ENCODE results near the gene CAP2.

CAP2 gene

DNA sequence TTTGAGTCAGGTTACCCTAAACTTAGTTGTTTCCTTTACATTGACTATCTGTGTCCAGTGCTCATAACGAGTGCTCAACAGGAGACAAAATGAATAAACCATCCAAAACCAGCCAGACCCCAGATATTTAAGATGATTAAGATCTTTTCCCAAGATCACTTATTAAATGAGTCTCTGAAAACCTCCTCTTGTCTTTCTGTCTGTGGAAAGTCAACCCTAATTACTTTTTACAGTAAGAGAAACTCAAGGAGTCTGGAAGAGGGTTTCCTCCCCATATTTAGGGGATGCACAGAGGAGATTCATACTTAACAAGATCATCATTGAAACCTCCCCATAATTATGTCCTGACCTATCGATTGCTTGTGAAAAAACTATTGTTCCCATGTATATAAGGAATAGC is 84.0 kb downstream of the CAP2 start:
- no peak for DNase-seq

DNA sequence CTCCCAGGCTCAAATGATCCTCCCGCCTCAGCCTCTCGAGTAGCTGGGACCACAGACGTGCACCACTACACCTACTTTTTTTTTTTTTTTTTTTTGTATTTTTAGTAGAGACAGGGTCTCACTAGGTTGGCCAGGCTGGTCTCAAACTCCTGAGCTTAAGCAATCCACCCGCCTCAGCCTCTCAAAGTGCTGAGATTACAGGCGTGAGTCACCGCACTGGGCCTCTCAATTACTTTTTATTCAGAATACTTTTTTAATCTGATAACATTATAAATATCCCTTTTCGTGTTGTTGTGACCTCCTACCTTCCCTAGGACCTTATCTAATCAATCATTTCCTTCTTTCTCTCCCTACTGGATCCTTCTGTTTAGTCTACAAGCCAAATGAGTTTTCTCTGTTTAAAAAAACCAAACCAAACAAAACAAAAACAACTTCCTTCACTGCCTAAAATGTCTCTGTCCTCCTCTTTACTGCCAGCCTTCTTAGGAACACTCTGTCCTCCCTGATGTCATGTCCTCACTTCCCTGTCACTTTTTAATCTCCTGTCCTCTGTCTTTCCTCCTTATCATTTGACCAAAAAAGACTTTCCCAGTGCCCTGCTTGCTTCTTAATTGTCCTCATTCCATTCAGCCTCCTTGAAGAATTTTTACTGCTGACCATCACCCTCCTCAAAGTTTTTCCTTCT is 85.0 kb downstream of the CAP2 start:
- no peak for DNase-seq

DNA sequence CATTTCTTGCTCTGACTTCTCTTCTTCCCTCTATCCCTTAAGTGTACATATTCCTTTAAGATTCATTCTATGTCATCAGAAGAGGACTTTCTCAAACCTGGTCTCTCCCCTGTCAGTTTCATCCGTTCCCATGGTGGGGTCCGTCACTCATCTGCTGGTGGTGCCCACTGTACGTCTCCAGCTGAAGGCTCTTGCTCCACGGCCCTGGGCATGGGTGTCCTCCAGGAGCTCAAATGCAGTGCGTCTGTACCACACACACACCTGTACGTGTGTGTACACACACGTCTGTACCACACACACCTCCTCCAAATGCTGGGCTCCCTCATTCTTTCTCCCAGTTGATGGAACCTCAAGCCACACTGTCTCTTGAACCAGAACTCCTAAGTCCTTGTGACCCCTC is 85.6 kb downstream of the CAP2 start:
- no peak for DNase-seq

DNA sequence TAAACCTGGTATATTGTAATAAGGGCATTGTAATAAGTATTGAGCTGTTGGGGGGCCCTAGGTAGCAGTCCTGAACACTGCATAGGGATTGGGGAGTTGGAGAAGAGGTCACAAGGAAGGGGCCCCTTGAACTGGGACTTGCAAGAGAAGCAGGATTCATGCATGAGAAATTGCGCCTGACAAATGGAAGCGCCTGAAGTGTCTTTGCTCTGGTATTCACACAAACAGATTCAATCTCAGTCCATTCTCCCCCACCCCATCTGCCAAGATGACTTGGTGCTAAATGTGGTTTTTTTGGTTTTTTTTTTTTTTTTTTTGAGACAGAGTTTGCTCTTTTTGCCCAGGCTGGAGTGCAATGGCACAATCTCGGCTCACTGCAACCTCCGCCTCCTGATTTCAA is 87.1 kb downstream of the CAP2 start:
- DNase-seq = no peak

DNA sequence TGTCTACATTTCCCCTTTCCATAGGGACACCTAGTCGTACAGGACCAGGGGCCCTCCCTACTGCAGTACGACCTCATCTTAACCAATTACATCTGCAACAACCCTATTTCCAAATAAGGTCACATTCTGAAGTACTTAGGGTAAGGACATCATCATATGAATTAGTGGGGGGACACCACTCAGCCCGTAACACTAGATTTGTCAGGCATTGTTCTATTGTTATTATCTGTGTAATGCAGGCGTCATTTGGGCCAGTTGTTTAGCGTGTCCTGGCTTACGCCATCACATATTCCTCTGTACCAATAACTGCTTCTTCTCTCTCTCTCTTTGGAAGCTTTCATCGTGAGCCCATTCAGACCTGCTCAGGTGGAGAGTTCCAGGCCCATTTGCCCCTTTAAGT is 89.3 kb downstream of the CAP2 start:
- DNase-seq = no peak

DNA sequence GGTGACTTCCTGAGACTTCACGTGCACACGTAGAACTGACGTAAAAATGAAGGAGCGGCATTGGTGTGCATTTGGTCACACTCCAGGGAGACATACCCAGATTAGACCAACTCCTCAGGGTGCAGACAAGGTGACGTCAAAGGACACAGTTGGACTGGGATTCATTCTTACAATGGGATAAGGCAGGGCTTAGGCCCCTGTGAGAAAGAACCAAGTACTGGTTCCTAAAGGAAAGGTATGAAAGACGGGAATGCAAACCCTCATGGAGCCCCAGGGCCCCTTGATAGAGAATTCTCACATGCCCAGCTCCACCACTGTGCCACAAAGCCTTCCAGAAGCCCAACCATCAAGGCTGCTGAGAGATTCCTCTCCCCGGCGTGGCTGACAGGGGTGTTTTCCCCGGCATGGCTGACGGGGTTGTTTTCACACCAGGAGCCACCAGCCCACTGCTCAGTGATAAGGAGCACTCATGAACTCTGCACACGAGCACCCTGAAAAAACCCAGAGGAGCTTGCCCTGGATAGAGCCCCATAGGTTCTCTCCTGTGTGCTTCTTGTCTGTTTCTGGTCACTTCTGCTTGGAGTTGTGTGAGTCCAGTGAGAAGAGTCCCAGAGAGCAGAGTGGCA is 90.1 kb downstream of the CAP2 start:
- no peak for DNase-seq

DNA sequence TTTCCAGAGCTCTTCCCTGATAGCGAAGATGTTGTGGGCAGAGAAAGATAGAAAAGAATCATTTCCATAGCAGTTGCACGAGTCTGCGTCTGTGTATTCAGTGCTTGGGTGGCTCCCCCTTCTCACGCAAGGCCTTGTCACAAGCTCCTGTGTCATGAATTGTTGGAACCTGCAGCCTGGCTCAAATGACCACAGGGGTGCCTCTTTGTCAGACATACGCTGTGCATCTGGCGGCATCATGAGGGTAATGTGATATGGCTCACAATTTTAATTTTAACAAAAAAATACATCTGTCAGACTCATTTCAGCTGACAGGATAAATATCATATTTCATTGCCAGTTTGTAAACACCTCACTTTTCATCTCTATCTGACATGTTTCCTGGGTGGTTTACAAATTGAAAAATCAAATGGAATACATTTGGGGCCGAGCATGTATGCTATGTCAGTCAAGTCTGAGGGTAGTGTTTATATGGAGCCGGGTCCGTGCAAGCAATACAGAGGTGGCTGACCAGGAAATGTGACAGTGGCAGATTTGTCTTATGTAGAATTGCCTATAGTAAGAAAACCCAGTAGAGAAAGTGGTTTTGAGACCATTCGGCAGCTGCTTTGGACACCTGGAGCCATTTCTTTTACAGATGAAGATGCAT is 90.9 kb downstream of the CAP2 start:
- DNase-seq = no peak

DNA sequence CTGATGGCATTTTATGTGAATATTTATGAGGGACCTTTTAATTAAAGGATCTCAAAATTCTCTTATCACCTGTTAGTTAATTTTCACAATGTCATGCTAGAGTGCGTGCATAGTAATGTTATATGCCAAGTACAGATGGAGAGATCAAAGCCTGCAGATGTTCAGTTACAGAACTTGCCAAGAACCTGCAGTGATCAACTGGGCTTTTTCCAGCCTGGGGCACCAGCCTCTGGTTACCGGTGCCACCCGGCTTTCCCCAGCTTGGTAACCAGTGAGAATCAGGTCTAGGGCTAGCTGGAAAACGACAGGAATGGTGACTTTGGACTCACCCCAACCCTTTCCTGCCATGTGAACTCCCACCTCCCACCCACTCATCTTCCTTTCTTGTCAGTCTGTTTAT is 91.8 kb downstream of the CAP2 start:
- DNase-seq = no peak

DNA sequence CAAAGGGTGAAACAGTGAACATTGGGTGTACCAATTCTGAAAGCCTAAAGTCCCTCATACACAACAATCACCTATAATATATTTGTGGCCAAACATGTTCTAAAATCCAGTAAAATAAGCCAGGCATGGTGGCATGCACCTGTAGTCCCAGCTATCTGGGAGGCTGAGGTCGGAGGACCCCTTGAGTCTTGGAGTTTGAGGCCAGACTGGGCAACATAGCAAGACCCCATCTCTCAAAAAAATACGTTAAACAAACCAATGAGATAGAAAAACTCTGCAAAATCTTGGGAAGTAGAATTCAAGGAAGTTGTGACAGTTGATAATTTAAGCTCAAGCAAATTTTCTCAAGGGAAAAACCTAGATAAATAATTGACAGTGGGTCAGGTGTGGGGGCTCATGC is 92.6 kb downstream of the CAP2 start:
- DNase-seq = no peak

DNA sequence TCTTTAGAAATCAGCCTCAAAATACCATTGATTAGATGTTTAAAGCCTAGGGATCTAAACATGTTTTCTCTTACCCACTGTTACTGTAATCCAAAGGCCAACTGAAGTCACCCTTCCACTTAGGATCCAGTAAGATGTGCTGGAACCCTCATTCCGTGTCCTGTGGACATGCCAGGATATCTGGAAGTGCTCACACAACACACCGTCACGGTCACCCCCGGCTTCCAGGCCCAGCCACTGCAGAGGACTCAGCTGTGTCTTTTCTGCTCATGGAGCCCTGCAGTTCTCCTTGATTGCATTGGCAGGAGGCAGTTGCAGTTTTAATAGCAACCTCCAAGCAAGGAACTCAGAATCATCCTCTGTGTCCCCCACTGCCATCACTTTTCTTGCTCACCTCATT is 93.3 kb downstream of the CAP2 start:
- DNase-seq = no peak

DNA sequence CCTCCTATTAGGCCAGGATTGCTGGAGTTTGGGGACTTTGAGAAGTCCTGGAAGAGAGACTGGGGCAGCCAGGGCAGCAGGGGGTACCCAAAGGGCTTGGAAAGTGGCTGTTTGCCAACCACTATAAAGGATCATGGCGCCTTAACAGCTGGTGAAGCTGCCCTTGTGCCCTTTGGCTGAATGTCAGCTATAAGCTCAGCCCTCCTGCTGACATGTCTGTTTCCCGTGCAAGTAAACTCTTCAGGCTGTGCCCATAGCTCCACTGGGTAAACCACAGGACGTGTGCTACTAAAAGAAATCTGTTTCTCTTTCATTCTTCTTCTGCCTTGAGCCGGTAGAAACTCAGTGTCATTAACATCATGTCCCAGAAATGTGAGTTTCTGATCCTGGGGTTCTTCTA is 97.3 kb downstream of the CAP2 start:
- no peak for DNase-seq

DNA sequence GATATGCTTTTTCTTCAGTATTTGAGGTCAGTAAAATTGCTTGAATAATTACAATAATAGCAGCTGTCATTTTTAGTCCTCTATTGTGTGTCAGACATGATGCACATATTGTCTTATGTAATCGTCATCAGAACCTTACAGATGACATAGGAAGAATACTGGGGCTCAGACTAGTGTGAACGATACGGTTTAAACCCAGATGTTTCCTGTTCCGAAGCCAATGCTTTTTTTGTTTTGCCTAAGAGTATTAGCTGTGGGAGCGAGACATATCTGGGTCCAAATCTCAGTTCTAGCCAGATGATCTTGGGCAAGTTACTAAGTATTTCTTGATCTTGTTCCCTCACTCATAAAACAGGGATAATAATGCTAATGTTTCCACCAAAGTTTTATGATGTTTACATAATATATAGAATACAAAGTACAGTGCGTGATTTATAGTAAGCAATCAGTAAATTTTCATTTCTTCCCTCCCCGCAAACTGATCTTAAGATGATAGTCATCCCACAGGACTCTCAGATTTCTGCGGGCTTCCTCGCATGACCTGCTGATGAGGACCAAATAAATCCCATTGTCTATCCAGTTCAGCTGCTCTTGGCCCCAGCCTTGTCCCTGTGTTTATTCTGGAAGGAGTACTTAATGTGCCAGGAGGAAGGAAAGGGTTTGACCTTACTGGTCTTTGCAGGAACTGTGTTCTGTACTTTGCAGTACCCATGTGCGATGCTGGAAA is 98.2 kb downstream of the CAP2 start:
- no peak for DNase-seq

DNA sequence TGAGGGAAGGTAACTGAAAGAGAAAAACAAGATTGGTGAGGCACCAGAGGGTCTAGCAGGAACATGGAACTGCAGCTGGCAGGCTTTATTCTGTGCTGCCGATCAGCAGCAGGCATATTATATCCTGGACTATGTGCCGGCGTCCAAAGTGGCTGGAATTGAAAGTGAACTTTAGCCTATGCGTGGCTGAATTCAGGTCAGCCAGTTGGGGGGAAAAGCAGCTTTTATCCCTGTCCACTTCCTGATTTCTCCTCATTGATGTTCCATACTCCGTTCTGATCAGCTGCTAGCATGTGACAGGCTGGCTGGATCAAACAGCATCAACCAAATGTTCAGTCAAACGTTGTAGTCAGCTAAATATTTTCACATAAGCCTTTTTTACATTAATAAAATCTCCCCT is 99.0 kb downstream of the CAP2 start:
- no peak for DNase-seq

DNA sequence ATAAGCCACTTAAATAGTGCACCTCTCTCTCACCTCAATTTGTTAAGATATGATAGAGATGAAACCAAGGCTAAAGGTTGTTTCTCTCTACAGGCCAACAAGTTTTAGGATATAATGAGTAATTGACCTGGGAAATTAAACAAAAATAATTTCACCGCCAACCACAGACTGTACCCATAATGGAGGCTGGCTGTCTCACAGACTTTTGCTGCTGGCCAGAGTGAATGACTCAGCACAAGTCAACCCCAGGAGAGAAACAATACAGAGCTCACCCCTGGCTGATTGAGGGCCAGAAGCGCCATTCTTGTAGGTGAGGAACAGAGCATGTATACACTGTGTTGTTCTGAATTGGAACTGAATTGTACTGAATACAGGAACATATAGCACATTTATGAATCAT is 99.9 kb downstream of the CAP2 start:
- no peak for DNase-seq

DNA sequence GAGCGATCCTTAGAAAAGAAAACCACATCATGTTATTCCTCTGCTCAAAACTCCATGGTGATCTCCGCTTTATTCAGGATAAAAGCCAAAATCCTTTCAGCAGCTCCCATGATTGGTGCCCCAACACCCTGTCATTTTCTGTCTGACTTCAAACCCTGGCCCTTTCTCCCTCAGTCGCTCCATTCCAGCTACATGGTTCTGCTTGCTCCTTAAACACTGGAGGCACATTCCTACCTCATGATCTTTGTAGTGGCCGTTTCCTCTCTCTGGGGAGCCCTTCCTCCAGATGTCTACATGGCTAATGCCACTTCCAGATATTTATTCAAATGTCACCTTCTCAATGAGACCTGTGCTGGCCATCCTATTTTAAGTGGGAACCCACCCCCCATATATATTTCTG is 100.8 kb downstream of the CAP2 start:
- no peak for DNase-seq

DNA sequence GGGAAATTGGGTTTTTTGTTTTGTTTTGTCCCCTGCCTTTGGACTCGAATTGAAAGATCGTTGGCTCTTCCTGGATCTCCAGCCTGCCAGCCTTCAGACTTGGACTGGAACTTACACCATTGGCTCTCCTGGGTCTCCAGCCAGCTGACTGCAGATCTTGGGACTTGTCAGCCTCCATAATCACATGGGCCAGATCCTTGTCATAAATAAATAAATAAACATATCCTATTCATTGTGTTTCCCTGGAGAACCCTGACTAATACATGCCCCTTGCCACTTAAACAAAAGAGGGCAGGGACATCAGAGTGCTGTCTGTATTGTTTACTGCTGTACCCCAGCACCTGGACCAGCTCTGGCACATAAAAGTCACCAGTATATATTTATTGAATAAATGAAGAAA is 101.5 kb downstream of the CAP2 start:
- no peak for DNase-seq

DNA sequence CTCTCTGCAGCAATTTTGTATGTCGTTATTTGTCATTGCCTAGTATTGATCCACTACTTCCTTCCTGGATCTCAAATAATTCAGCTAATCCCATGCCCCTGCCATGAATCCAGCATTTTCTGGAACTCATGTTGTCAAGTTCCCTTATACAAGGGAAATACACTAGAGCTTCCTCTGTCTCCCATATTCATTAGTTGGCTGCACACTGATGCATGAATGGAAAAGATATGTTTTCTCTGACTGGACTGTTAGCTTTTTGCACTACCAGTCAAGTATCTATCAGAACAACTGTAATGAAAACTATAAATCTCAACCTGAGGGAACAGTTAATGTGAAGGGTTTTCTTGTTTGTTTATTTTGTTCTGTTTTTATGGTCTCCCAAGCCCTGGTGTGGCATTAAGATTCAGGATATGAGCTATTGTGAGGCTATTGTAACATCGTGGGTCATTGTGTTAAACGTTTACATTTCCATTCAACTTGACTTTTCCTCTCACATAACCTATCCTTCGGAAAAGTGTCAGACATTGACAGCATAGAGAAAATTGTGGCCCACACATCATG is 104.2 kb downstream of the CAP2 start:
- no peak for DNase-seq

DNA sequence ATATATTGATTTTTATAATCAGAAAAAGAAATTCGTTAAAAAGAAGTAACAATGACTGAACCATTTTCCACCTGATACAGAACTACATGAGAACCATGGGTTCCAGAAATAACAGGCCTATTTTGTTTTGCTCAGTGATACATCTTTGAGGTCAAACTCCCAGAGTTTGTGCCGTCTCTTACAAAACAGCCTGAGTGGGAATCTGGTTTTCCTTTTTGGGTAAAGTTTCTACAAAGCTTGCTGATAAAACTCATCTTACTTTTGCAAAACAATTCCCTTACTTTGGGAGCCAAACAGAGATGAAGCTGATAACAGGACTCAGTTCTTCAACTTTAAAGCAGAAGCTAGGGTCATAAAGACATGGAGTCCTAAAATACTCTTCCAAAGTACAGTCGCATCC is 108.0 kb downstream of the CAP2 start:
- no peak for DNase-seq

DNA sequence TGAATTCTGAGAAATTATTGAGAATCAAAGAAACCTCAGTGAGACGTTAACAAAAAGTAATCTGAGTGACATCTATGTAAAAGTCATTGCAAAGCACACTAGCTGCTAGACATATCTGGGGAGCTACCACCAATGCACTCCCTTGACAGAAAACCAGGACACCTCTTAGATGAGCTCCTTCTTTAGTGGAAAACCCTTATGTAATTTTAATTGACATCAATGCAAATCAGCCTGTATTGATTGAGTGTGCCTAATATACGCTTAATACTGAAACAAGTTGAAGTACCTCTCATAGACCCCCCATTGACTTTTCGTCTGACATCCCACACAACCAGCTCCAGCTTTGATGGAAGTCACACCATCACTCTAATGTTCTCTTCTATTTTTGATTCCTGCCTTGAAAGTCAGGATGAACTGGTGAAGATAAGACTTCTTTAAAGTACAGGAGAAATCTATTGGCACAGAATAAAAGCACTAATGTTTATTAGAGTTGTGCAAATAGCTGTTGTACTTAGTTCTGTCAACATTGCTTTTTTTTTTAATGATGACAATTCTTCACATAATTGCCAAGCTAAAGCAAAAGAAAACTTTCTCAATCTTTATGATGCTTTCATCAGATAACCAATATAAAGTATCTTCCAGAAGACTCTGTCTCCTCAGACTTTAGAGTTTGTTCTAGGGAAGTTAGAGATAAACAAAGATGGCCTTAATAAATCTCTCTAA is 108.7 kb downstream of the CAP2 start:
- DNase-seq = no peak

DNA sequence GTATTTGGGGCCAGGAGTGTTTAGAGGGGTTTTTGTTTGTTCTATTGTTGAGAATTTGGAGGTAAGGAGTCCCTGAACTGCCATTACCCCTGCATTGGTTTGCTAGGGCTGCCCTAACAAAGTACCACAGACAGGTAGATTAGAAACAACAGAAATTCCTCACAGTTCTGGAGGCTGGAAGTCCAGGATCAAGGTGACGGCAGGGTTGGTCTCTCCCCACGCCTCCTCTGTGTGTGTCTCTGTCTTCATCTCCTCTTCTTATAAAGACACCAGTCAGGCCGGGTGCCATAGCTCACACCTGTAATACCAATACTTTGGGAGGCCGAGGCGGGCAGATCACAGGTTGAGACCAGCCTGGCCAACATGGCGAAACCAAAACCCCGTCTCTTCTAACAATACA is 109.7 kb downstream of the CAP2 start:
- no peak for DNase-seq

DNA sequence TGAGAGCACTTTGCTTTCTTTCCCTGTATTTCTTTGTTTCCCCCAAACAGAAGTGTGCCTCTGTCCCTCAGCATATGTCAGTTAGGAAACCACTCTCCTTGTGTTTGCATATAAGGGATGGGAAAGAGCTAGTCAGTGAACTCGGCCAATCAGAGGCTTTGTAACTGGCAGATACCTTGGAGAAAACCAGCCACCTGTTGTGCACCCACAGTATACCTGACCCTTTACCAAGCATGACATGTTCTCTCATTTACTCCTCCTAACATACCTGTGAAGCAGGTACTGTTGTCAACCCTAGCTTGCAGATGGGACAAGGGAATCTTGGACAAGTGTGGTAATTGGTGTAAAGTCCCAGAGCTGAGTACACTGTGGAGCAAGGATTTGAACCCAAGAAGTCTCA is 110.6 kb downstream of the CAP2 start:
- DNase-seq = no peak

DNA sequence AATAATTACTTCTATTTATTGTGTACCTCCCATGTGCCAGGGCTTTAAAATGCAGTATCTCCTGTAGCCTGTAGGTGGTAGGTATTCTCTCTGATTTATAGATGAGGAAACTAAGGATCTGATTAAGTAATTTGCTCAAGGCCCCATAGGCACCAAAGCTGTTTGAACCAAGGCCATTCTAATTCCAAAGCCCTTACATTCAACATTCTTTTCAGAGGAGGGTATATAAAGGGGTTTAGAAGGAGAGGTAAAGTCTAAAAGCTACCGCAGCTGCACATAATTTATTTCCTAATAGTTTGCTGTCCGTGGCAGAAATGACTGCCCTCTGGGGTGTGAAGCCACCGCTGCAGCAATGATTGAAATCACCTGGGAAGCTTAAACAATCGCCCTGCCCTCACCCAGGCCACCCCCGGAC is 111.7 kb downstream of the CAP2 start:
- DNase-seq = no peak

DNA sequence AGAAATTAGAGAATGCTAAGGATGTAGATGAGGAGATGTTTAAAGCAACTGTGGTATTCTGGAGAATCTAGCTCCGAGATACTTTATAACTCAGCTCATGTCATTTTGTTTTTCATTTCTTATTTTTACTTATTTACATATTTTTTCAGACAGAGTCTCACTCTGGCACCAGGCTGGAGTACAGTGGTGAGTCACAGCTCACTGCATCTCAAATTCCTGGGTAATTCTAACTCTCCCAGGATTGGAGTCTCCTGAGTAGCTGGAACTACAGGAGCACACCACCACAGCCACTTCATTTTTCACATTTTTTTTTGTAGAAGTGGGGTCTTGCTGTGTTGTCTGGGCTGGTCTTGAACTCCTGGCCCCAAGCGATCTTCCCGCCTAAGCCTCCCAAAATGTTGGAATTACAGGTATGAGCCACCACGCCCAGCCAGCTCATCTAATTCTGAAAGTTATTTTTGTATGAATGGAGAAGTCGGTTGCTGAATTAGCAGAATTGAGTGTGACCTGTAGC is 112.4 kb downstream of the CAP2 start:
- no peak for DNase-seq
